Fibroblast of lung (primary cell): ENCODE measurements around the gene EPHB1. TPM values are rescaled to one million over a fixed set of nuclear protein-coding genes. Genes with fewer than 3 reads are reported as not detected.

Source experiments
- DNase-seq, 2 donors: peaks; one replicate each; pipeline versions ENCODE4 v3.0.0 to v3.0.0-alpha.2; 2010; ENCODE audit warnings: low read depth in 2 of 2
- H2AFZ ChIP-seq: 2 replicates; pipeline ENCODE4 v1.5.1; 2012; ENCODE audit warnings: low read length, control low read depth, inconsistent platforms
- H3K27ac ChIP-seq: 2 replicates; pipeline ENCODE4 v1.5.1; 2011; ENCODE audit warnings: low read length, control low read depth; ENCODE audit not compliant: insufficient read depth
- H3K27me3 ChIP-seq: 2 replicates; pipeline ENCODE4 v1.5.1; 2011; ENCODE audit warnings: mild to moderate bottlenecking, low read length; ENCODE audit not compliant: control insufficient read depth, insufficient read depth
- H3K36me3 ChIP-seq: 2 replicates; pipeline ENCODE4 v1.5.1; 2011; ENCODE audit warnings: low read length; ENCODE audit not compliant: control insufficient read depth, insufficient read depth
- H3K4me1 ChIP-seq: 2 replicates; pipeline ENCODE4 v1.5.1; 2011; ENCODE audit warnings: low read length; ENCODE audit not compliant: control insufficient read depth, insufficient read depth; ENCODE audit errors: extremely low read depth
- H3K4me2 ChIP-seq: 2 replicates; pipeline ENCODE4 v1.5.1; 2011; ENCODE audit warnings: low read length, control low read depth; ENCODE audit not compliant: insufficient read depth; ENCODE audit errors: extremely low read depth
- H3K4me3 ChIP-seq, 4 experiments: fragments of 200-600 bp in 1 of 4; sonication (generic) in 1 of 4; replicated peaks in 1 of 4; 2 replicates each; pipeline ENCODE4 v1.5.1; 2011 to 2016; ENCODE audit warnings: low read length in 4 of 4, low read depth in 3 of 4, mild to moderate bottlenecking in 3 of 4, control low read depth in 2 of 4, inconsistent platforms in 1 of 4, mixed read lengths in 1 of 4; ENCODE audit not compliant: insufficient read depth in 1 of 4; ENCODE audit errors: control extremely low read depth in 1 of 4
- H3K79me2 ChIP-seq: 2 replicates; pipeline ENCODE4 v1.5.1; 2012; ENCODE audit warnings: mild to moderate bottlenecking, low read length, inconsistent platforms; ENCODE audit not compliant: control insufficient read depth, insufficient read depth
- H3K9ac ChIP-seq: 2 replicates; pipeline ENCODE4 v1.5.1; 2011; ENCODE audit warnings: mild to moderate bottlenecking, low read length, control low read depth; ENCODE audit not compliant: insufficient read depth
- H3K9me3 ChIP-seq: 2 replicates; pipeline ENCODE4 v1.5.1; 2012; ENCODE audit warnings: low read depth, low read length; ENCODE audit not compliant: control insufficient read depth, insufficient read depth
- H4K20me1 ChIP-seq: 2 replicates; pipeline ENCODE4 v1.5.1; 2011; ENCODE audit warnings: low read length; ENCODE audit not compliant: control insufficient read depth, insufficient read depth; ENCODE audit errors: extremely low read depth
- EZH2 ChIP-seq: IDR thresholded peaks from 2 replicates; pipeline ENCODE4 v1.5.1; 2012; ENCODE audit warnings: low read length, control low read depth, mild to moderate bottlenecking; ENCODE audit errors: missing control alignments
- polyA plus RNA-seq, 2 donors: library from polyadenylated mRNA; depleted of rRNA in 1 of 2; stranded (reverse) in 1 of 2; unstranded in 1 of 2; fragments of >200 nt; gene quantifications; 2 replicates each; pipeline ENCODE4 v1.2.1, GENCODE V29; 2011 to 2012; ENCODE audit warnings: missing spikeins in 1 of 2
- total RNA-seq: library from RNA; depleted of rRNA; stranded (reverse); fragments of >200 nt; gene quantifications from 2 replicates; pipeline ENCODE4 v1.2.1, GENCODE V29; 2014
- TF ChIP-seq, protein P1 (sequence below), 2 donors: IDR thresholded peaks in 1 of 2; conservative IDR thresholded peaks in 1 of 2; 1 replicate in 1 of 2; 2 replicates in 1 of 2; pipeline ENCODE4 v1.5.1; 2011 to 2012; ENCODE audit warnings: low read length in 2 of 2, control low read depth in 1 of 2, inconsistent platforms in 1 of 2, low read depth in 1 of 2, mild to moderate bottlenecking in 1 of 2

EPHB1 gene
- total and polyA plus RNA-seq, 2 donors (not counting 1 experiment from before 2014, with no cell fraction given): 0.14 to 0.50 TPM

DNA sequence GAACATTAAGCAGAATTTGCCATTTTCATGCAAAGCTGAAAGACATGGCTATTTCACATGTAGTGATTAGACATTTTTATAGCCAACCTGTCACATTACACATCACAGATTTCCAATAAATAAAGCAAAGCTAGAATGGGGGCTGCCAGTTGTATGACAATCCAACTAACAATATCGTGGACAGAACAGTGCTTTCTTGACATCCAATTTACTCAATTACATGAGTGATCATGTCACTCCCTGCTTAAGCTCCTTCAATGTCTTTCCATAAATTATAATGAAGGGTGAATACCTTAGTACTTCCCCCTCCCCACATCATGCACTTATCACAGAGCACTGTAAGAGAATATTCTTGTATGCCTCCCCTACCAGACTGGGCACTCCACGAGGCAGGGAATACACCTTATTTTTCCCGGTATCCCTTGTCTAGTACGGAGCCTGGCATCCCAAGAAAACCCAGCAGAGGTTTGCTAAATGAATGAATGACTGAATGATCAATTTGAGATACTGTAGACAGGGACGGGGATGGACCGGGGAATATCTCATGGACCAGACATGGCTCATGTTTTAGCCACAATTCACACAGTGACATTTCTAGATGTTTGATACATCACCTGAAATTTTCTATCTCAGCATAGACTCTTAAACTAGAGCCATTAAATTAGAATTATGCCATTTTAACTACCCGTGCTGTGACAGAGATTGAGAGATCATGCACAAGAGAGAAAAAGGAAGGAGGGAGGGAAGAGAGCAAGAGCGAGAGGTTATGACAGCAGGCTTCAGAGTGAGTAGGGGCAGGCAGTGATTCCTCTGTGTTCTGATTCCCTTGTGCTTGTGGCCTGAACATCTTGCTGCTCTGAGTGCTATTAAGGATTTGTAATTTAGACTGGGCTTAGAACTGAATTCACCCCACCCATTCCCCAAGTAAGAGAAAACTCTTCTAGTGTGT lies 77.7 kb downstream of the EPHB1 start:
- H4K20me1 ChIP-seq: no peaks in the 10 kb centered on the region
- H3K9me3 ChIP-seq: no peaks in the 10 kb centered on the region
- no peak overlapping the region for H2AFZ ChIP-seq
- no peak overlapping the region for H3K27ac ChIP-seq
- H3K4me2 ChIP-seq: no peak overlapping the region
- H3K4me1 ChIP-seq: no peaks in the 10 kb centered on the region
- no peak for DNase-seq
- H3K4me3 ChIP-seq: no peak overlapping the region
- no peaks in the 10 kb centered on the region for H3K36me3 ChIP-seq
- H3K27me3 ChIP-seq: no peaks in the 10 kb centered on the region
- no peaks in the 10 kb centered on the region for H3K79me2 ChIP-seq
- no peak overlapping the region for H3K9ac ChIP-seq
- TF ChIP-seq EZH2: no peak
- TF ChIP-seq, protein P1, sequence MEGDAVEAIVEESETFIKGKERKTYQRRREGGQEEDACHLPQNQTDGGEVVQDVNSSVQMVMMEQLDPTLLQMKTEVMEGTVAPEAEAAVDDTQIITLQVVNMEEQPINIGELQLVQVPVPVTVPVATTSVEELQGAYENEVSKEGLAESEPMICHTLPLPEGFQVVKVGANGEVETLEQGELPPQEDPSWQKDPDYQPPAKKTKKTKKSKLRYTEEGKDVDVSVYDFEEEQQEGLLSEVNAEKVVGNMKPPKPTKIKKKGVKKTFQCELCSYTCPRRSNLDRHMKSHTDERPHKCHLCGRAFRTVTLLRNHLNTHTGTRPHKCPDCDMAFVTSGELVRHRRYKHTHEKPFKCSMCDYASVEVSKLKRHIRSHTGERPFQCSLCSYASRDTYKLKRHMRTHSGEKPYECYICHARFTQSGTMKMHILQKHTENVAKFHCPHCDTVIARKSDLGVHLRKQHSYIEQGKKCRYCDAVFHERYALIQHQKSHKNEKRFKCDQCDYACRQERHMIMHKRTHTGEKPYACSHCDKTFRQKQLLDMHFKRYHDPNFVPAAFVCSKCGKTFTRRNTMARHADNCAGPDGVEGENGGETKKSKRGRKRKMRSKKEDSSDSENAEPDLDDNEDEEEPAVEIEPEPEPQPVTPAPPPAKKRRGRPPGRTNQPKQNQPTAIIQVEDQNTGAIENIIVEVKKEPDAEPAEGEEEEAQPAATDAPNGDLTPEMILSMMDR (conservative IDR thresholded peaks at IDR 0.05 in 1 of 2, IDR thresholded peaks at IDR 0.05 in 1 of 2; ENCODE audit: low read depth in 1 of 2, low read length in 2 of 2): no peak

DNA sequence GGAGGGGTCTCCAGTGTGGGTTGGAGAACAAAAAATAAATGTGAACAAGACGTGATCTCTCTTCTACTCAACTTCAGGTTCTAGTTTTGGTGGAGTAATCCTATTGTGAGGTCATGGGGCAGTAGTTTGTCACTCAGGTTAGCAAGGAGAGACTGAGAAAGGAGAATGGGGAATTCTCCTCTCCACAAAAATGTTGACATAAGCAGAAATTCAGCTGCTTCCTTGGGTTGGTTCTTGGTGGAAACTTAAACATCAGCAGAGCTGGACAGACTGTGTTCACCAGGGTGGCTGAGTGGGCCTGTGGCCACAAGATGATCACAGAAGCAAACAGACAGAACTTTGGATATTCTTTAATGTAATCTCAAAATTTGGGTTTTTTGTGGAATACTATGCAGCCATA lies 78.7 kb downstream of the EPHB1 start:
- no peak overlapping the region for H3K4me3 ChIP-seq
- no peaks in the 10 kb centered on the region for H3K27me3 ChIP-seq
- H3K9ac ChIP-seq: no peak overlapping the region
- no peaks in the 10 kb centered on the region for H4K20me1 ChIP-seq
- no peaks in the 10 kb centered on the region for H3K79me2 ChIP-seq
- no peaks in the 10 kb centered on the region for H3K4me1 ChIP-seq
- H2AFZ ChIP-seq: no peak overlapping the region
- H3K36me3 ChIP-seq: no peaks in the 10 kb centered on the region
- no peak for TF ChIP-seq EZH2
- TF ChIP-seq, protein P1 (conservative IDR thresholded peaks at IDR 0.05 in 1 of 2, IDR thresholded peaks at IDR 0.05 in 1 of 2; ENCODE audit: low read depth in 1 of 2, low read length in 2 of 2): no peak
- H3K27ac ChIP-seq: no peak overlapping the region
- no peak overlapping the region for H3K4me2 ChIP-seq
- no peaks in the 10 kb centered on the region for H3K9me3 ChIP-seq
- DNase-seq: no peak

DNA sequence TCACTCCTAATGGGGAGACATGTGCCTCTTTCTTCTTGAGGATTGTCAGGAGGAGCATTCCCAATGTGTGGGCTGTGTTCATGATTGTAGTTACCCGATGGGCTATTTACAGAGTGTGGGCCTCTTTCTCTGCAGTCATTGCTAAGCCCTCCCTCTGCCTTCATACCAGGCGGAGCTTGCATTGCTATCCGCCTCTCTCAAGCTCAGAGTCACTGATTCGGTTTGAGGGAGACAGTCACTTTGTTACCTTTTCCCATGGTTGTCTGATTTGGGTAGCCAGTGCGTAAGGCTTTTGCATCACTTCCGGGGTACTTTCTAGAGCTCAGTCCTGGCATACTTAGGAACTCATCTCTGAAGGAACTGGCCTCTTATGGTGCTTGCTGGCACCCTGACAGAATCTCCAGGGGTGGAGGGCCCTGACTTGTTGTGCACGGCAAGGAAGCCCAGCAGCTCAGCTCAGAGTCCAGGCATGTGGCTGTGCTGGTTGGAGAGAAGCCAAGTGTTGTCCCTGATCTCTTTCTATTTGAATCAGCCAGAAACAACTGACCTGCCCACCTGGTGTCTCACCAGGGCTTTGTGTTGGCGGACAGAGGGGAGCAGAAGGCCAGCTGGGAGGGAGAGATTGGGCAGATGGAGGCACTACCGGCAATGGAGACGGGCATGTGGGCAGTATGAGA lies 79.8 kb downstream of the EPHB1 start:
- Histone ChIP-seq H3K9ac (no peak overlapping the region), H3K79me2 (no peaks in the 10 kb centered on the region), H2AFZ (no peak overlapping the region), H3K9me3 (no peaks in the 10 kb centered on the region), H3K4me3 (no peak overlapping the region), H3K4me2 (no peak overlapping the region), H3K27me3 (no peaks in the 10 kb centered on the region), H4K20me1 (no peaks in the 10 kb centered on the region), H3K36me3 (no peaks in the 10 kb centered on the region), H3K27ac (no peak overlapping the region), H3K4me1 (no peaks in the 10 kb centered on the region)
- DNase-seq: peak in 1 of 2 donors; percentile 24
- no peak for TF ChIP-seq EZH2
- TF ChIP-seq, protein P1 (conservative IDR thresholded peaks at IDR 0.05 in 1 of 2, IDR thresholded peaks at IDR 0.05 in 1 of 2; ENCODE audit: low read depth in 1 of 2, low read length in 2 of 2): no peak
